HG03457 (cell line): ENCODE results near the gene SMCO4.
"Not testable (repeated sequence)": the region's sequence is repeated elsewhere in the genome, so short reads cannot be mapped to it uniquely, and the experiment has no call there.

Experiments used
- ATAC-seq: cut with Tn5 transposase; IDR thresholded peaks from one replicate; pipeline ENCODE4 v1.9.1; 2021; ENCODE audit warnings: moderate number of reproducible peaks; ENCODE audit not compliant: unreplicated experiment

SMCO4 gene

DNA sequence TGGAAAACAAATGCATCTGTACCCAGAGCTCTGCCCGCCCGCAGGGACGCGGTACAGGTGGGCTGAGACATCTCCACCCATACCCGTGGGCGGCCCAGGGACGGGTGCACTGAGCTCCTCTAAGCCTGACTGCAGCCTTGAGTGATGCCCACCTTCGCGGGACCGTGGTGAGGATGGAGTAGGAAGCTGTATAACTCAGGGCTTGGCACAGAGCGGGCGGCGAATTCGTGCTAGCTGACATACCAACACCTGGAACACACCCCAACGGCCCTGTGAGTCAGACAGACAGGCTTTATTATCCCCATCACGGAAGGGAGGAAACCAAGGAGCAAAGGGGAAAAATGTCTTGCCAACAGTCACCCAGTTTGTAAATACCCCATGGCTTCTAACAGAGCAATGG, 61.9 kb downstream of the SMCO4 start:
- ATAC-seq, result no peak

- ATAC-seq, result no peak
These were observed 62.4 kb downstream of the SMCO4 start for GRCh38 chr11:93480756-93481155.

DNA sequence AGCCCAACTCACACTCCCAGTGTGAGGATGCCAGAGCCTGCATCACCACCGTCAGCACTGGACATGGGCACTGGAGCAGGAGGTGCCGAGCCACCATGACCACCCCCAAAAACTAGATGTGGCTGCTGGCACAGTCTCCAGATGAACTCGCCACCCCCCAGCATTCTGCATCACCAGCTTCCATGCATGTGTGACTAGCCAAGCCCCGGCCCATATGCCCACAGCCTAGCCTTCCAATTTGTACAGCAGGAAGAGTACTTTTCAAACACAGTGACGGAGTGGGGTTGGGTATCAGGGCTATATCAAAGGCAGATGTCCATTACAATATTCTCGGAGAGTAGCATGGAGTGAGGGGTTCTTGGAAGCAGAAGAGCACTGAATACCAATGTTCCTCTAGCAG, 62.9 kb downstream of the SMCO4 start:
- ATAC-seq, result no peak

DNA sequence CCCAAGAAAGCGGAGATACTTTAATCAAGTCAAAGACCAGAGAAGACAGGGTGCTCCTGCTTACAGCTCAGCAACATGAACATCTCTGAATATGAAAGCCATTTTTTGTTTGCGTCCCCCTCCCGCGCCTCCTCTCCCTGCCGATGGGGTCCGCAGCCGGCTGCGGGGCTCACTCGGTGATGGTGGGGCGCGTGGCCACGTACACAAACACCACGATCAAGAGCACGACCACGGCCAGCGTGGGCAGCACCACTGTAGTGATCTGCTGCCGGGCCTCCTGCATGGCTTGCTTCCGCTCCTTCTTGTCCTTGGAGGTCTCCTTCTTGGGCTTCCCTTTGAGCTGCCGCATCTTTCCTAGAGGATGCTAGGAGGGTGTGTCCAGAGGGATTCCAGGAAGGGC, 64.3 kb downstream of the SMCO4 start:
- no peak for ATAC-seq

- no peak for ATAC-seq
These were observed 65.4 kb downstream of the SMCO4 start for GRCh38 chr11:93477684-93478234.

DNA sequence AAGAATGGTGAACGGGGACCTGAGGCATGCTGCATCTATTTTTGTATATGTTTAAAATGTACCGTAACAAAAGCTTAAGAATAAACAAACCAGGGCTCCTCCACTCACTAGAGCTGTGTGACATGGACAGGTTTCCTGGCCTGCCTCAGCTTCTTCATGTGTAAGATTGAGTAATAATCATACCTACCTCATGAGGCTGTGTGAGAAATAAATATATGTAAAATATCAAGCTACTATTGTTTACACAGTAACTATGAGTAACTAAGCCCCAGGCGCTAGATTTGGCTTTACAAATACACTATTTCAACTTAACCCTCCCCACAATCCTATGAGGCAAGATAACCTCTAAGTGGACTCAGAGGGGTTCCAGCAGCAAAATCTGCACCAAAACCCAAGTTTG, 66.4 kb downstream of the SMCO4 start:
- ATAC-seq, result no peak

- ATAC-seq, result no peak
These were observed 69.1 kb downstream of the SMCO4 start for GRCh38 chr11:93474123-93474522.

- ATAC-seq, result no peak
These were observed 74.9 kb downstream of the SMCO4 start for GRCh38 chr11:93468290-93468689.

DNA sequence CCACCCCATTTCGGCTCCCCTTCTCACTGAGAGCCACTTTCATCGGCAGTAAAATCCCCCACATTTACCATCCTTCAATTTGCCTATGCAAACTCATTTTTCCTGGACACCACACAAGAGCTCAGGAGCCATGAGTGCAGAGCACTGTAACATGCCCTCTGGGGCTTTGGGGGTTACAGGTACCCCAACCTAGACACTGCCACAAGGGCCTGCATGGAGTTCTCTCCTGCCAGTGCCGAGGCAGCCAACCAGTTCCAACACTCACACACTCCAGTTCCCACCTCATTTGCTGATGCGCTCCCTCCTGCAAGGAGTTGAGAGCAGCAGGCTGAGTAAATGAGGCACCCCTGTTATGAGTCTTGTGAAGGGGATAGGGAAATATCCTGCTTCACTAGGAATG, 76.1 kb downstream of the SMCO4 start:
- no peak for ATAC-seq

GRCh38 chr11:93464927-93465540, 78.2 kb downstream of the SMCO4 start:
- no peak for ATAC-seq

DNA sequence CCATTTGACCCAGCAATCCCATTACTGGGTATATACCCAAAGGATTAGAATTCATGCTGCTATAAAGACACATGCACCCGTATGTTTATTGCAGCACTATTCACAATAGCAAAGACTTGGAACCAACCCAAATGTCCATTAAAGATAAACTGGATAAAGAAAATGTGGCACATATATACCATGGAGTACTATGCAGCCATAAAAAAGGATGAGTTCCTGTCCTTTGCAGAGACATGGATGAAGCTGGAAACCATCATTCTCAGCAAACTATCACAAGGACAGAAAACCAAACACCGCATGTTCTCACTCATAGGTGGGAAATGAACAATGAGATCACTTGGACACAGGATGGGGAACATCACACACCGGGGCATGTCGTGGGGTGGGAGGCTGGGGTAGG, 79.5 kb downstream of the SMCO4 start:
- not testable (repeated sequence) for ATAC-seq

DNA sequence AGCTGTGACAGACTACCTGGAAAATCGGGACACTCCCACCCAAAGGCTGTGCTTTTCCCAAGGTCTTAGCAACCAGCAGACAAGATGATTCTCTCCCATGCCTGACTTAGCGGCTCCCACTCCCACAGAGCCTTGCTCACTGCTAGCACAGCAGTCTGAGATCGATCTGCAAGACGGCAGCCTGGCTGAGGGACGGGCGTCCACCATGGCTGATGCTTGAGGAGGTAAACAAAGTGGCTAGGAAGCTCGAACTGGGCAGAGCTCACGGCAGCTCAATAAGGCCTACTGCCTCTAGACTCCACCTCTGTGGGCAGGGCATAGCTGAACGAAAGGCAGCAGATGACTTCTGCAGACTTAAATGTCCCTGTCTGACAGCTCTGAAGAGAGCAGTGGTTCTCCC, 84.9 kb downstream of the SMCO4 start:
- ATAC-seq, result no peak

GRCh38 chr11:93444617-93445073, 98.5 kb downstream of the SMCO4 start:
- no peak for ATAC-seq

GRCh38 chr11:93443232-93443631, 100.0 kb downstream of the SMCO4 start:
- not testable (repeated sequence) for ATAC-seq

GRCh38 chr11:93432247-93432646, 110.9 kb downstream of the SMCO4 start:
- ATAC-seq, result no peak
